GM12878 (cell line): ENCODE measurements around the gene OR5AC2. TPM values are rescaled to one million over a fixed set of nuclear protein-coding genes. Genes with fewer than 3 reads are reported as not detected.

ENCODE experiments used
- ATAC-seq: fragments of 200-7000 bp; cut with Tn5 transposase; 3 replicates; pipeline ENCODE4 v1.9.1; 2020; ENCODE audit warnings: mild to moderate bottlenecking, moderate library complexity
- BruUV-seq: library from RNA; stranded (reverse); fragments of 400-500 nt; replicated peaks from 2 replicates; lab custom pipeline; 2021; lab: Mats Ljungman, UMichigan
- CTCF ChIA-PET: fragments of 300-600 bp; sonication (Branson Sonifier 250); formaldehyde crosslinking; extraction: SDS; loops from one replicate; lab custom pipeline; 2021; ENCODE audit warnings: inconsistent platforms; lab: Yijun Ruan, JAX
- POLR2A ChIA-PET: fragments of 350-600 bp; formaldehyde crosslinking; extraction: SDS; loops from one replicate; lab custom pipeline; 2021; ENCODE audit warnings: inconsistent platforms; lab: Charles Lee
- RAD21 ChIA-PET: fragments of 300-600 bp; sonication (Branson Sonifier 250); formaldehyde crosslinking; loops from one replicate; lab custom pipeline; 2023; ENCODE audit warnings: antibody characterized with exemption; ENCODE audit not compliant: unreplicated experiment; lab: Charles Lee
- SMC1A ChIA-PET: fragments of 300-600 bp; sonication (Branson Sonifier 250); formaldehyde crosslinking; loops from one replicate; lab custom pipeline; 2023; ENCODE audit not compliant: unreplicated experiment, uncharacterized antibody; lab: Charles Lee
- DNase-seq: peaks from one replicate; pipeline ENCODE4 v3.0.0-alpha.2; 2011; ENCODE audit warnings: low read depth, low spot score
- FAIRE-seq: peaks from 3 replicates; lab custom pipeline; 2011; peaks lifted over from hg19 to GRCh38; lab: Jason Lieb, UNC
- H2AFZ ChIP-seq: 2 replicates; pipeline ENCODE4 v1.6.0; 2011; ENCODE audit warnings: low read depth, low read length, control low read depth; ENCODE audit not compliant: control insufficient read depth
- H3K27ac ChIP-seq: 2 replicates; pipeline ENCODE4 v1.5.1; 2011; ENCODE audit warnings: control low read depth; ENCODE audit not compliant: control insufficient read depth, insufficient read depth
- H3K27me3 ChIP-seq, 2 experiments: replicated peaks in 1 of 2; 2 replicates each; pipeline versions ENCODE4 v1.6.0 to v1.6.1; 2011; ENCODE audit warnings: low read length in 1 of 2; ENCODE audit not compliant: control insufficient read depth in 2 of 2, insufficient read depth in 2 of 2
- H3K36me3 ChIP-seq, 2 experiments: 2 replicates each; pipeline ENCODE4 v1.5.1; 2011; ENCODE audit warnings: low read length in 1 of 2; ENCODE audit not compliant: control insufficient read depth in 2 of 2, insufficient read depth in 2 of 2
- H3K4me1 ChIP-seq: 2 replicates; pipeline ENCODE4 v1.6.1; 2011; ENCODE audit warnings: mild to moderate bottlenecking, low read length, moderate library complexity, mixed read lengths; ENCODE audit not compliant: control insufficient read depth, insufficient read depth
- H3K4me2 ChIP-seq: 2 replicates; pipeline ENCODE4 v1.6.0; 2011; ENCODE audit warnings: control low read depth; ENCODE audit not compliant: control insufficient read depth, insufficient read depth
- H3K4me3 ChIP-seq: fragments of 200-600 bp; sonication (generic); 2 replicates; pipeline ENCODE4 v1.5.1; 2016
- H3K79me2 ChIP-seq: 2 replicates; pipeline ENCODE4 v1.6.0; 2011; ENCODE audit warnings: low read length; ENCODE audit not compliant: control insufficient read depth, insufficient read depth
- H3K9ac ChIP-seq: 2 replicates; pipeline ENCODE4 v1.8.0; 2011; ENCODE audit warnings: low read length, control low read depth, mixed read lengths; ENCODE audit not compliant: control insufficient read depth, insufficient read depth
- H3K9me3 ChIP-seq: replicated peaks from 3 replicates; pipeline ENCODE4 v1.5.1; 2011; ENCODE audit warnings: mild to moderate bottlenecking, low read length; ENCODE audit not compliant: control insufficient read depth, insufficient read depth
- H4K20me1 ChIP-seq: 2 replicates; pipeline ENCODE4 v1.6.0; 2011; ENCODE audit not compliant: control insufficient read depth, insufficient read depth
- BHLHE40 ChIP-seq, 2 experiments: fragments of 450-650 bp in 1 of 2; IDR thresholded peaks; 2 replicates each; pipeline ENCODE4 v1.6.1; 2011 to 2017; ENCODE audit warnings: low read depth in 2 of 2, borderline replicate concordance in 1 of 2, improper control_type of control experiment in 1 of 2, low read length in 1 of 2, mild to moderate bottlenecking in 1 of 2
- ETV6 ChIP-seq, 2 experiments: fragments of 450-650 bp in 1 of 2; IDR thresholded peaks in 1 of 2; conservative IDR thresholded peaks in 1 of 2; 2 replicates each; pipeline ENCODE4 v1.6.1; 2014; ENCODE audit warnings: antibody characterized with exemption in 1 of 2, borderline replicate concordance in 1 of 2, low read depth in 1 of 2, mild to moderate bottlenecking in 1 of 2, moderate library complexity in 1 of 2
- IKZF2 ChIP-seq, 2 experiments: fragments of 450-650 bp; IDR thresholded peaks; 2 replicates each; pipeline ENCODE4 v1.6.1; 2017; ENCODE audit warnings: mild to moderate bottlenecking in 2 of 2, moderate library complexity in 2 of 2
- IRF3 ChIP-seq: fragments of 450-650 bp; IDR thresholded peaks from 2 replicates; pipeline ENCODE4 v1.6.1; 2014; ENCODE audit warnings: mild to moderate bottlenecking
- JUND ChIP-seq: IDR thresholded peaks from 2 replicates; pipeline ENCODE4 v1.6.1; 2012; ENCODE audit warnings: low read depth, mild to moderate bottlenecking, low read length, improper control_type of control experiment, moderate library complexity
- MAX ChIP-seq: IDR thresholded peaks from 2 replicates; pipeline ENCODE4 v1.6.1; 2012; ENCODE audit warnings: low read depth, low read length, improper control_type of control experiment
- MTA3 ChIP-seq: IDR thresholded peaks from 2 replicates; pipeline ENCODE4 v1.6.1; 2012; ENCODE audit warnings: low read length, inconsistent platforms, borderline replicate concordance
- NFIC ChIP-seq: IDR thresholded peaks from 2 replicates; pipeline ENCODE4 v1.6.1; 2012; ENCODE audit warnings: low read depth, mild to moderate bottlenecking, inconsistent platforms, low read length, moderate library complexity
- NFXL1 ChIP-seq: fragments of 450-650 bp; IDR thresholded peaks from 2 replicates; pipeline ENCODE4 v1.6.1; 2017; ENCODE audit warnings: antibody characterized with exemption, mild to moderate bottlenecking, borderline replicate concordance
- PML ChIP-seq: IDR thresholded peaks from 2 replicates; pipeline ENCODE4 v1.6.1; 2012; ENCODE audit warnings: low read length, inconsistent platforms
- RELB ChIP-seq: fragments of 450-650 bp; IDR thresholded peaks from 2 replicates; pipeline ENCODE4 v1.6.1; 2017; ENCODE audit warnings: low read depth, mild to moderate bottlenecking, moderate library complexity
- REST ChIP-seq: IDR thresholded peaks from 2 replicates; pipeline ENCODE4 v1.6.1; 2012; ENCODE audit warnings: mild to moderate bottlenecking, low read depth, low read length
- SIX5 ChIP-seq: IDR thresholded peaks from 2 replicates; pipeline ENCODE4 v1.6.1; 2011; ENCODE audit warnings: mild to moderate bottlenecking, low read depth, low read length, moderate library complexity; ENCODE audit not compliant: severe bottlenecking
- SMARCA5 ChIP-seq: fragments of 450-650 bp; IDR thresholded peaks from 2 replicates; pipeline ENCODE4 v1.6.1; 2017; ENCODE audit warnings: mild to moderate bottlenecking
- SMC3 ChIP-seq: IDR thresholded peaks from 2 replicates; pipeline ENCODE4 v1.6.1; 2011; ENCODE audit warnings: low read length, improper control_type of control experiment, borderline replicate concordance
- STAT3 ChIP-seq: IDR thresholded peaks from 2 replicates; pipeline ENCODE4 v1.6.1; 2011; ENCODE audit warnings: low read depth, low read length, improper control_type of control experiment
- WRNIP1 ChIP-seq: IDR thresholded peaks from 2 replicates; pipeline ENCODE4 v1.6.1; 2011; ENCODE audit warnings: low read depth, low read length, improper control_type of control experiment, borderline replicate concordance
- ZNF274 ChIP-seq: IDR thresholded peaks from one replicate; pipeline ENCODE4 v1.8.0; 2011; ENCODE audit not compliant: insufficient read length, insufficient read depth
- WGBS: methylation state at CpG from one replicate; pipeline ENCODE4 v1.1.6; 2016; ENCODE audit warnings: low lambda C conversion rate; ENCODE audit not compliant: insufficient replicate concordance, insufficient coverage; ENCODE audit errors: missing lambda C conversion rate; 5-methylcytosine and 5-hydroxymethylcytosine counted together
- in situ Hi-C: fragments of 300-500 bp; cut with MboI; formaldehyde crosslinking; loops from 9 replicates; pipeline ENCODE4 v1.14.3; 2018; ENCODE audit warnings: mixed read lengths
- intact Hi-C: fragments of 100-400 bp; cut with micrococcal nuclease; formaldehyde crosslinking; loops from one replicate; pipeline ENCODE4 v1.14.2; 2022; ENCODE audit not compliant: unreplicated experiment
- polyA plus RNA-seq, 11 experiments: library from polyadenylated mRNA; depleted of rRNA in 4 of 11; unstranded in 6 of 11; stranded (reverse) in 5 of 11; fragments of >200 nt; fragmentation: Nextera tagmentation in 4 of 11; fragmentation: Illumina TruSeq in 1 of 11; extraction: Ambion mirVana in 4 of 11; extraction: Trizol in 1 of 11; gene quantifications; 1 replicate in 1 of 11; 2 replicates in 10 of 11; pipeline versions ENCODE4 v1.2.1 to v1.2.3, GENCODE V29; 2011 to 2016; ENCODE audit warnings: inconsistent platforms in 2 of 11, missing spikeins in 2 of 11, low read depth in 1 of 11
- total RNA-seq, 4 experiments: library from RNA; depleted of rRNA in 3 of 4; stranded (reverse); fragments of >200 nt in 3 of 4; fragmentation: Illumina TruSeq in 1 of 4; extraction: Trizol in 1 of 4; gene quantifications; 2 replicates each; pipeline versions ENCODE4 v1.2.1 to v1.2.3, GENCODE V29; 2013 to 2021

The OR5AC2 gene
- total and polyA plus RNA-seq, 10 of the 15 experiments (the other 5 are each of a cell fraction or from before 2014, with no cell fraction given) = not detected

- no peak overlapping the region for H3K27ac ChIP-seq
- ChIA-PET POLR2A (no interaction called here), CTCF (interaction anchor here (1.0 to 1.4 kb wide), 2 partner anchors 11 to 12 kb away, joined by 3 to 4 read pairs; no protein-coding TSS in a partner anchor), SMC1A (interaction anchor here (1.2 kb wide), 1 partner anchor 236 kb away, joined by 4 read pairs; no protein-coding TSS in a partner anchor), RAD21 (no interaction called here)
- H3K4me1 ChIP-seq = no peaks in the 10 kb centered on the region
- H4K20me1 ChIP-seq = no peaks in the 10 kb centered on the region
- no peak for DNase-seq
- no peak overlapping the region for H2AFZ ChIP-seq
- no peak overlapping the region for H3K9ac ChIP-seq
- no peaks in the 10 kb centered on the region for H3K79me2 ChIP-seq
- H3K36me3 ChIP-seq = no peaks in the 10 kb centered on the region
- intact Hi-C loops (no loop called here), in situ Hi-C loops (no loop called here)
- no peaks in the 10 kb centered on the region for H3K9me3 ChIP-seq
- no TSS peak for BruUV-seq
- no peak for FAIRE-seq
- no peak overlapping the region for H3K4me2 ChIP-seq
- ATAC-seq = no peak
- no peaks in the 10 kb centered on the region; a peak in 1 of 4 replicates for H3K27me3 ChIP-seq
- H3K4me3 ChIP-seq = no peak overlapping the region
- WGBS = 62% methylated on average over 4 of the region's 4 CpGs
- TF ChIP-seq MTA3 = no peak
- TF ChIP-seq WRNIP1 = no peak
- TF ChIP-seq RELB = no peak
- no peak for TF ChIP-seq PML
- no peak for TF ChIP-seq SMC3
- TF ChIP-seq NFIC = no peak
- no peak for TF ChIP-seq ETV6 (conservative IDR thresholded peaks at IDR 0.05 in 1 of 2, IDR thresholded peaks at IDR 0.05 in 1 of 2; ENCODE audit: borderline replicate concordance in 1 of 2, low read depth in 1 of 2)
- no peak for TF ChIP-seq STAT3
- no peak for TF ChIP-seq IRF3
- TF ChIP-seq ZNF274 = no peak
- TF ChIP-seq BHLHE40 (IDR thresholded peaks at IDR 0.05; ENCODE audit: borderline replicate concordance in 1 of 2, low read depth in 2 of 2, low read length in 1 of 2) = no peak
- TF ChIP-seq IKZF2 (IDR thresholded peaks at IDR 0.05) = no peak
- no peak for TF ChIP-seq SMARCA5
- TF ChIP-seq SIX5 = no peak
- TF ChIP-seq JUND = no peak
- no peak for TF ChIP-seq NFXL1
- no peak for TF ChIP-seq MAX
- TF ChIP-seq REST = no peak
These were observed 12.9 kb downstream of the OR5AC2 start for GRCh38 chr3:98099848-98100247.
